HG03442 (cell line): ENCODE data around the gene NXN.
"Not testable (repeated sequence)": the region's sequence is repeated elsewhere in the genome, so short reads cannot be mapped to it uniquely, and the experiment has no call there.

Experiments used
- ATAC-seq: cut with Tn5 transposase; IDR thresholded peaks from one replicate; pipeline ENCODE4 v1.9.1; 2021; ENCODE audit warnings: mild to moderate bottlenecking, moderate library complexity; ENCODE audit not compliant: unreplicated experiment

The NXN gene

DNA sequence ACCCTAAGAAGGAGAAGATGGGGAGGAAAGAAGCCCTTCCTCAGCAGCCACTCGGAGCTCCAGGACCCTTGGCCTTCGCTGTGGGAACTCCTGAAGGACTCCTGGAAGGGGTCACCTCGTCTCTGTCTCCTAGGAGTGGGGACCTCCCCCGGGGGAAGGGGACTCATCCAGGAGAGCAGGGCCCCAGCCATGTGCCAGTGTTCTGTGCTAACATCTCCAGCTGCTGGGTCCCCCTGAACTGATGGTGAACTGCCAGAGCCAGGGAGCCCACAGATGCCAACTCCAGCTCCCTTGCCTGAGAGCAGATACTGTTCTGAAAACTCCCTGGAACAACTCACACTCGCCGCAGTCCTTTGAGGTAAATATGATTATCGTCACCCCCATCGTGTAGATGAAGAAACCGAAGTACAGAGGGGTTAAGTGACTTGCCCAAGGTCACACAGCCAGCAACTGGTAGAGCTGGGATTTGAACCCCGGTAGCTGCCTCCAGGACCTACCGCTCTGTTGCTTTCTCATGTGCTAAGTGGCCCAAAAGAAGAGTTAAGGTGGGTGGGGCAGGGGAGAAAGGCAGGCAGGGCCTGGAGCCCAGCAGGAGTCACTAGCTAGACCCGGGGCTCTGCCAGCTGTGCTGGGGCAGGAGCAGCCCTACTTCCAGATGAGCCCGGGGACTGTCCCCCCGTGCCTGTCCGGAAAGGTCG lies 27.9 kb upstream of the NXN start:
- no peak for ATAC-seq

DNA sequence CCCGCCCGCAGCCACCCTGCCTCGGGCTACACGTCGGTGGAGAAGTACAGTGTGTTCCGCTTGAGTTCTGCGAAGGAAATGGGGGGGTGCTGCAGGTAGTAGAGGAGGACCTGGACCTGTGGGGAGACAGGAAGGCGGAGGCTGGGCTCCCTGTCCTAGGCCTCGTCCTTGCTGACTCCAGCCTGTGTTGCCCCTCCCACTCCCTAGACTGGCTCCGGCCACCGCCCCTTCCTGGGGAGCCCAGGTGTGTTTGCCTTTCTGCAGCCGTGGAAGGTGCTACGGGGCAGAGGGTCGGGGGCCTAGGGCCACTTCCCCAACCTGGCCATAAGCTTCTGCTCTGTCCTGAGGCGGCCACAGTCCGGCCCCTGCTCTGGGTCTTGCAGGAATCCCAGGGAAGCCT lies 26.5 kb upstream of the NXN start:
- no peak for ATAC-seq

DNA sequence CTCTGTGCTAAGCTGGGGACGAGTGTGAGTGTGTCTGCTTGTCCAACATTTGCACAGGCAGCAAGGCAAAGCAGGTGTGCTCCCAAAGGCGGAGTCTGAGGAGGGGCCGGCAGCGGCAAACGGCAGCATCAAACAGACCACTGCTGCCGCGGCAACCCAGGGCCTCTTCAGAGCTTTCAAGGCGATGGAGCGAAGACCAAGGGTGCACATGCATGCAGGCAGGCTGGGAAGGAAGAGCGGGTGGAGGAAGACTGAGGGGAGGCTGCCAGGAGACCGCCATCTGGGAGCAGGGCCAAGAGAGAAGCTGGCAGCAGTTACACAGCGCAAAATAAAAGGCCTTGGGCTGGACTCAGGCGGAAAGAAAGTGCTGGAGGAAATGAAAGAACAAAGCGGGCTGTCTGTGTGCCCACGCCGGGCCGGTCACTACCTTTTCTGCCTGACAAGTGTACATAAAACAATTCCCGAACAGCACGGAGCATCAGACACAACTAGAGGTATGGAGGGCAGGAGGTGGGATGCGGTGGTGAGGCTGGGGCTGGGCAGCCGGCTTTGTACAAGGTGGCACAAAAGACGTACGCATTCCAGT lies 25.9 kb upstream of the NXN start:
- no peak for ATAC-seq

DNA sequence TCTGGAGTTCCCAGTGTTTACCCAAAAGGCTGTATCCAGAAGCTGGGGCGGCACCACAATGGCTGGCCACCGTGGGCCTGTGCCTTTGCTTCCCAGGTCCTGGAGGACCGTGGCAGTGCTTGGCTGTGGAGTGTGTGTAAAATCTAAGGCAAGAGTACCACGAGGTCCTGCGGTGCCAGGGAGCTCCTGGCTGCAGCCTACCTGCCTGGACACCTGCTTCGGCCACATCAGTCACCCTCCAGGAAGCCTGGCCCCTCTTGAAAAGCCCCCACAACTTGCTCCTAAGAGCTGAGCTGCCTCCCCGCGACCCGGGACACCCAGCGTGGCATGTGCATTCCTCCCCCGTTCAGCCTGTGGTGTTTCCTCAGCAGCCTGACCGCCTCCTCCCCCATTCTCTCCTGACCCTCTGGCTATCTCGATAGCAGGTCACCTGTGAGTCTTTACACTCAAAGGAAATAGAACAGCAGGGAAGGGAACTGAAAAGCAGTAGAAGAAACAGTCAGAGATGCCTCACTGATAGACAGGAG lies 25.3 kb upstream of the NXN start:
- no peak for ATAC-seq

DNA sequence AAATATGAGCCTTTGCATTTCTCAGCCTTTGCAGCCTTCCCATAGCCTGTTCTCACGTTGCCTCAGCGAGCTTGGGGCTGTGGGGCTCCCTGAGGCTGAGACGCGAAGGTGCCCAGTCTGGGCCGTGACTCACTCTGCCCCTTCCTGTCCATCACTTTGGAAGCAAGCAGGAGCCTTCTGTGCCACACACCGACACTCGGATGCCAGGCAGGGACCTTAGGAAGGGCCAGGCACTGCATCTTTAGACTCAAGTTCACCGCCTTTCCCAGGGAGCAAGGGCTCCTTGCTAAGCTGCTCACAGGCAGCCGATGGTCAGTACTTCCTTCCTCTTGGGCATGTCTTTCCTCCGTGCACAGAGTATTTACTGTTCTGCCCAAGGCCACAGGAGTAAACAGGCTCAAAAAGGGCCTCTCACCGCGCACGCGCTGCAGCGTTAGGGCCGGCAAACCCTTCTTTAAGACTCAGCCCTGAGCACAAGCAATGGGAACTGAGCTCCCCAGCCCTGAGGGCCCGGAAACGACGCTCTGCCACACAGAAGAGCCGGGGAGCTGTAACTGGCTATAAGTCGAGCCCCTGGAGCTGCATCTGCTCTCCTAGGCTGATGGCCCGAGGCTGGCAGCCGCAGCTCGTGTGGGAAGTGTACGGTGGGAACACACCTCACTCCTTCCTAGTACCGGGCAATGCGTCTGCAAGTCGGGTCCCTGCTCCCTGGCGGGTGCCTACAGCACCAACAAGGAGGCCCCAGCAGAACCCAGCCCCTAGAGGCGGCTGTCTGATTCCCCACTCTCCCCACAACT lies 24.6 kb upstream of the NXN start:
- no peak for ATAC-seq

DNA sequence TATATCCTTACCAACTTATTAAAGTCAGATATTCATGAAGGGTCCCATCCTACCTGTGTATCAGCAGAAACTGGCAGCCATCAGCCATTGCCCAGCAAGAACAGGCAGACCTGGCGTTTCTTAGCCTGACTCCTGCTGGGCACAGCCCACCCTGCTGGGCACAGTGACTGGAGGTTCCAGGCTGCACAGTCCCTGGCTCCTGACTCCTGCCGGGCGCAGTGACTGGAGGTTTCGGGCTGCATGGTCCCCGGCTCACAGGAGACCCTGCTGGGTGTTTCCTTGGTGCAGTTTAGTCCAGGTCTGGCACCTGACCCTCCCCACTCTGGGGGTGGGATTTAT lies 24.0 kb upstream of the NXN start:
- ATAC-seq, result no peak

DNA sequence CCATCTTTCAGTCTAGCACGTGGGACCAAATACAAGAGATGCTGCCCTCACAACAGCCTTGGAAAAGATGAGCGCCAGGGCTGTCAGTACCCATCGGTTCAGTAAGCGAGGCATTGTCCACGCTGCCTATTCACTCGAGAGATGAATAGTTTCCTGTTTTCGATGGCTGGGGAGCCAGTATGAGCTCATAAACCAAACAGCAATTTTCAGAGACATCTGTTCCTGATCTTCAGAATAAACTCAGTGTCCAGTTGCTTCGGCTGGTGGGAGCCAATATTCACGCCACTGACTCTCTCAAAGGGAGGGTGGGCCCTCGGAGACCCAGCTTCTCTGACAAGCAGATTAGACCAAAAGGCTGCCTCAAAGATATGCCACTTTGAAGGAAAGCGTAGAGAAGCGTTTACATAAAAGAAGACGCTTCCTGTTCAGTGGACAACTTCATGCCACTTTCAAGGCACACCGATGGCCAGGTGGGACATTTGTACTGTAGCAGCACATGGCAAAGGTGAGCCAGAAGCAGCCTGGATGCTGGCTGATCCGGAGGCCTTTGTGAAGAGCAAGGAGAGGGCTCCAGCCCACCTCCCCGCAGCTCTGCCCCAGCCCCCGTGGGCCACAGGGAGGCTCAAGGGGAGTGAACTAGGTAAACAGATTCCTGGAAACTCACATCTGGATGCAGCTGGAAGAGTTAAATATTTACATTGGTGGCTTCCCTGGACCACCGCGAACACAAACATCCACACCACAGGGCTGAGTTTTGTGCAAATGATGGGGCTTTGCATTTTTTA lies 23.4 kb upstream of the NXN start:
- ATAC-seq, result no peak

DNA sequence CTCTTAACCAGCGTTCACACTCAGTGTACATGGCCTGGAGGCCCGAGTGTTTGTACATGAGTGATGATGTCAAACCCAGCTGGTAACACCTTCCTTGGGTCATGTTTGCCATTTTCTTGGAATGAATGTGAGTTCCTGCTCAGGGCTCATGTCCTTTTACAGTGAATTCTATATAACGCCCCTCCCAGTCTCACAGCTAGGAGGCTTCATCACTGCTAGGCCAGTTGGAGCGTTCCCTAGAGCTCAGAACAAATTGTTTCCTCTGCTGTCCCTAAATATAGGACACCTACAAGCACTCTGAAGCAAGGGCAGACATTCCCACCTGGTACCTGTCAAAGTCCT lies 22.8 kb upstream of the NXN start:
- no peak for ATAC-seq

DNA sequence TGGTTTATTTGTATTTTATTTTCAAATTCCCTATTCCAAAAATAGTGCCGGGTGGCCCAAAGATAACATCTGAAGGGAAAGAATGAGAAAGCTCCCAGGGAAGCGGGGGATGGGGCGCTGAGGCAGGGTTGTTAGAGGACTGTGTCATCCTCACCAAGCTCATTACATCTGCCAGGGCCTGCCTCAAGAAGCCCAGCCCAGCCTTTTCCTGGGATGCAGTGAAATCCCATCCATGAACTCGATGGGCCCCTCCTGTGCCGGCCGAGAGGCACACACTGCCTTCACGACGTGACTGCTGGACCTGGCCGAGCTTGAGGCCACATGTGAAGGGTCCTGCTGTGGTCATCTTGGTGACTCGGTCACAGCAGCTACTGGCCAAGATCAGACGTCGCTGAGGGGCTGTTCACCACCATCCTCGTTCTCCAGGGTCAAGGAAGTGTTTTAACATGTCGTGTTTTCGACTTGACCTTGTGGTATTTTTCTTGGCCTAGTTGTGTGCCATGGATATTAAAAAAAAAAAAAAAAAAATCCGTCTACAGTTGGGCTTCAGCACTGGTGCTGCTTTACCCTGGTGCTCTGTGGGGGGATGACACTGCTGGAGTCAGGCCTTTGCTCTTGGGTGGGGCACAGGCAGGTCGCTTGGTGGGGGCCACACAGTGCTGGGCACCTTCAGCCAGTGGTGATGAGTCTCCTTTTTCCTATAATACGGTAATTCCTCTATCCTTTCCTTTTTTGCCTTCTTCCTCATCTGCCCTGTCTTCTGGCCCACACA lies 22.2 kb upstream of the NXN start:
- no peak for ATAC-seq

DNA sequence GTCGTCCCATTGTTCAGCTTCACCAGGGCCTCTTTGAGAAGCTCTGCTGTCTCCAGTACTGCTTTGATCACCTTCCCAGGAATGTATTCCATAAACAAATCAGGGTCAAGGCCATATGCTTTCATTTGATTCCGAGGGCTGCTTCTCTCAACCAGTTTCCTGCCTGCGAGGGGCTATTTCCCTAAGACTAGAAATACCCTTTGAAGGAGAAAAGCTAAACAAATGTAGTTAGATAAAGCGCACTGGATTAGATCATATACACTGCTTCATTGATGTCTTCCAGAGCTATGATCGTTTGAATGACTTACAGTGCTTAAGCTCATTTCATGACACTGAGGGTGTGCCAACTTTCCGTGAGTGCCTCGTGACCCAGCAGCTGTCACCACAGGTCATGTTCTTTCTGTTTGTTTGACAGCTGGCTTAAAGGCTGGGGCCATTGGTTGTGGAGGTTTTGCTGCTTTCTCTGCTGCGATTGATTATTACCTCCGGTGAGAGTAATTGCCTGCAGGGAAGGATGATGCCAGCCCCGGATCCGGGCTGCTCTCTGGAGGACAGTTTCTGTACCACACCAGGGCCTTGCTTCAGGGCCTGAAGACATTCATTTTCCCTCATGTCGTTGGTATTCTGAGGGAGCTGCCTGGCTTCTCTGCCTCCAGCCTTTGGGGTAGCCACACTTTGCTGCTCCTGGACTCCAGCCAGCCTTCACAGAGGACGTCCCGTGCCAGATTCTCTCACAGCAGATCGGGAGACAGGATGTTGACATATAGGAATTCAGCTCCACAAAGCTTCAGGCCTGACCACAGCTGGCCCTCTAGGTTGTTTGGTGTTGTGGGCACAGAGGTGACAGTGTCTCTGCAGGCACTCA lies 21.3 kb upstream of the NXN start:
- no peak for ATAC-seq

DNA sequence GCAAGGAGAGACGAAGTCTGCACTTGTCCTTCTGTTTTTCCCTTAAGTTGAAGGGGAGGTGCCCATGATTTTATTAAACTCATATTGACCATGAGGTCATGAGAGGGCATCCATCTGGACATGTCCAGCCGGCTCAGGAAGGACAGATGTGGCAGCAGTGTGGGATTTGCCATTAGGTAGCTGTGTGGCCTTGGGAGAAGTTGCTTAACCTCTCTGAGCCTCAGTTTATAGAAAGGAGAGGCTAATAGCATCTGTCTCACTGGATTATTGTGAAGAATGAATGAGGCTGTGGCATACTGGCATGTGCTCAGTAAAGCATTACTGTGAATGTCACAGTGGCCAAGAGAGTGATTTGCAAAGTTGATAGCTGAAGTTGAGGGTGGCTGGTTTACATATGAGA lies 18.5 kb upstream of the NXN start:
- no peak for ATAC-seq

DNA sequence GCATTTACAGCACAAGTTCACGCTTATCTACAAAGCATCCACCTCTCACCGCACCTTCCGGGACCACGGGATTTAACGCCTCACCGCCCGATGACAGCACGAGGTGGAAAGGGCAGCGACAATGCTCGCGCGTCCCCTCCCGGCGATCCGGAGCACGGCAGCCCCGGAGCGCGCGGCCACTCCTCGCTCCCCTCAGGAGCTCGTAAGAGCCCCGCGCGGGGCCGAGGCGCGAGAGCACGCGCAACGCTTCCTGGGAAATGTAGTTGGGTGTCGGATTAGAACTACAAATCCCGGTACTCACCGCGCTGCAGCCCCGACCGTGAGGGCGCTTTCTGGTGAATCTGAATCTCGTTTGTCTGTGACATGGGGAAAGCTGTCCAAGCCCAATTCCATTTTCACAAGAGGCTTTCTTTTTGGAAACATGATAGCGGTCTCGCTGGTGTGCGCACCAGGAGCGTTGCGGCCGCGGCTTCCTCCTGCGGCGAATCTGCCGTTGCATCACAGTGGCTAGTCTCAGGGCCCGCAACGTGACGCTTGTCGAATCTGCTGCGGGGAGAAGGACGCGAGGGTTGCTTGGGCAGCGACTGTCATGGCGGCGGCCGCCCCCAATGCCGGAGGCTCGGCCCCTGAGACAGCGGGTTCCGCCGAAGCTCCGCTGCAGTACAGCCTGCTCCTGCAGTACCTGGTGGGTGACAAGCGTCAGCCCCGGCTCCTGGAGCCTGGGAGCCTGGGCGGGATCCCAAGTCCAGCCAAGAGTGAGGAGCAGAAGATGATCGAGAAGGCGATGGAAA lies 17.2 kb upstream of the NXN start, which contains the start of gene TIMM22:
TSS of gene TIMM22 (plus strand) at position 576 of the 791 bp plus-strand sequence. CDS start at position 590, 14 bp downstream.
- ATAC-seq, result peak; percentile 89

DNA sequence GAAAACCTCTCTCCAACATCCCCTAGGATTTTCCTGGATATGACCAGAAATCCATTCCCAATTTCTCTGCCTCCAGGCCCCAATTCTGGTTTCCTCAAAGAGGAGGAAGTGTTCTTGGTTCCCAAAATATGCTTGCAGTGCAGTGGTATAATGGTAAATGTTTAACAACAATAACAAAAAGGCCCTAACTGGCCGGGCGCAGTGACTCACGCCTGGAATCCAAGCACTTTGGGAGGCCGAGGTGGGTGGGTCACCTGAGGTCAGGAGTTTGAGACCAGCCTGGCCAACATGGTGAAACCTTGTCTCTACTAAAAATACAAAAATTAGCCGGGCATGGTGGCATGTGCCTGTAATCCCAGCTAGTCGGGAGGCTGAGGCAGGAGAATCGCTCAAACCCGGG lies 15.7 kb upstream of the NXN start:
- not testable (repeated sequence) for ATAC-seq

DNA sequence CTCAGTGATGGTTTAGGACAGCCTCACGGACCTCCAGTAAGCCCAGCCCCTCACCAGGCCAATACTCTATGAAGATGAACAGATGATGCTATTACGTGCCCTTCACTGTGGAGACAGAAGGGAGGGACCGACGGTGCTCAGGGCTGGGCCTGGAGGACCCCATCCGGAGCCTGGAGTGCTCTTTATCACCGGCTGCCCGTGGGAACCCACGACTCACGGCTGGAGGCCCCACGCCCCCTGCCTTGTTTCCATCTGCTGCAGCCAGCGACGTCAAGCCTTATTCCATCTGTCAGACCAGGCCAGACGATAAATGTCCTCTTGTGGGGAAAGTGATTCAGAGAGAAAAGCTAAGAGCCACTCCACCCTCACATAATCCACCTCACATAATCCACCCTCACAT lies 13.4 kb upstream of the NXN start:
- no peak for ATAC-seq

DNA sequence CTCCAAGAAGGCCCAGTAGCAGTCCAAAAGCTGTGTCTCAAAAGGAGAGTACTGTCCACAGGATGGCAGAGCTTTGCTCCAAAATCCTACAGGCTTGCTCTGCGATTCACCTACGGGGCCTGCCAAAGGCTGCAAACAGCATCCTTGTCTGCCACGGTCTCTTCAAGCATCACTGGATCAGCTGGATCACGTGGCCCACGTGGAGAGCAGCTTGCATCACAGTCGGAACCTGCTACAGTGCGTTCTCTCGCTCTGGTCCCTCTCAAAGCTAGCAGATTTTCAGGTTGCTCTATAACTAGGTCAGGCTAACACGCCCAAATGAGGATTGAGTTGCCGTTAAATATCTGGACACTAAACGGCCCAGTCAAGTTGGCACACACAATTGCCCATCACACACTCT lies 9.0 kb upstream of the NXN start:
- no peak for ATAC-seq

DNA sequence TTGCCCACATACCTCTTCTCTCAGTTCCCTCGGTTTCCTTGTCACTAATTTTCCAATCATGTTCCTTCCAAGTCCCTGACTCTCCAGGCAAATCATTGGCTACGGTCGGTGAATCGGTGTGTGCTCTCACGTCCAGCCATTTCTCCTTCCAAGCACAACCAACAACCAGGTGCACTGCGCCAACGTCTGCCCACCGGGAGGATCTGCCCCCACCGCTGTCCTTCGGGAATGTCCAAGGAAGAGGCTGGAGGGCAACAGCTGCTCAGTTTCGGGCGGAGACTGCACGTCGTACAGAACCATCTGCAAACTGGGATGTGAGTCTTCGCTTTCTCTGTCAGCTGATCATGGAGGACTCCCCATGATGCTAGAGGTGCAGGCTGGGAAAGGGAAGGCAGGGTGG lies 8.4 kb upstream of the NXN start:
- ATAC-seq, result no peak

DNA sequence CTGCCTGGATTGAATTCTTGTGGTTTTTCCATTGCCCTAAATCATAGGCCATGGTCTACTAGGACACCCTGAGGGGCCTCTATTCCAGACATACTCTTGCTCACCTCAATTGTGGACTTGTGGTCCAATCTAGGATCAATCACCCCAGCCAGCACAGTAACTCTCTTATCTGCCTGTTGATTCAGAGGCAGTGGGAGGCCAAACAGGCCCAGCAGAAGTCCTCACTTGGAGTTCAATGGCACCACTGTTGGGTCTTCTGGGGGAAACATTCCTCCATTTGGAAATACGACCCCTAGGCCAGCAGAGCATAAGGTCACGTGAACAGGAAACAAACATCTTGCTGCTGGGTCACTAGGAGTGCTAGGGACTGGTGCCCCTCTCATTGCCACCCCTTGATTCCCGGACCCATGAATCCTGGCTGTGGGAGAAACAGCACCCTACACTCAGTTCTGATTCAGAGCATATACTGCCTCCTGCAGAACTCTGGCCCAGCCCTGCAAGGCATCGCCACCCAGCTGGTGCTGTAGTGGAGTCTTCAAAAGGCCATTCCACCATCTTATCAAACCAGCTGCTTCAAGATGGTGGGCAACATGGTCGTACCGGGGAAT lies 6.8 kb upstream of the NXN start:
- no peak for ATAC-seq

DNA sequence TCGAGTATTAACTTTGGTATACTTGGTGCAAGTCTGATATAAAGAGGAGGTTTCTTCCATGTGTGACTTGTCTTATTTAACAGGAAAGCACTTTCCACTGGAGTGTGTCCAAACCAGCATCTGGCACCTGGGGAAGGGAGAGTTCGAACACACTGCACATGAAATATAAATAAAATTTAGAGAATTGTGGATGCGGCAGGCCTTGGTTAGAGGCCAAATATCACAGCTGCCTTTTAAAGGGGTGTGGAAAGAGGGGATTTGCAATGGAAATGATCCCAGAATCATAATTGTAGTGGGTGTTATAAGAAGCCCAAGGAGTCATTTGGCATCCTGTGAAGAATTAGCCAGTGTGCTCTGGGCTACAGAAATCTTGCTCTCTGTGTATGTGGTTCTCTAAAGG lies 4.3 kb upstream of the NXN start:
- no peak for ATAC-seq

DNA sequence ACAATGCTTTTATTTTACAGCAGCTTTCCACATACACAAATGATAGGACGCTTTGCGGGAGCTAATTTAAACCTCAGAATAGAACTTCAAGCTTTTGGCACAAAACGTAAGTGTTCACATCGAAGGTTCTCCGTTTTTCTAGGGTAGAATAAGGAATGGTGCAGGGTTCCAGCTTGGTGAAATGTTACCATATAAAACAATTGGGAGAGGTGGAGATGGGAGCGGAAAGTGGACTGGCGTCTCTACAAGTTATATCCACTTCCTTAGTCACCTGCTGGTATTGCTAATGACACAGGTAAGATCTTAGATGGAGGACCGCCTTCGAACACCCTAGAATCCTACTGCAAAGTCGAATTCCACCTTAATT lies 1.7 kb upstream of the NXN start:
- ATAC-seq, result no peak
